H1 (cell line): ENCODE data around the gene PLCB1. TPM values are rescaled to one million over a fixed set of nuclear protein-coding genes. Genes with fewer than 3 reads are reported as not detected.
"Not testable (repeated sequence)": the region's sequence is repeated elsewhere in the genome, so short reads cannot be mapped to it uniquely, and the experiment has no call there.

Source experiments
- CTCF ChIA-PET: fragments of 300-600 bp; sonication (Branson Sonifier 250); formaldehyde crosslinking; loops from one replicate; lab custom pipeline; 2021; ENCODE audit not compliant: partially characterized antibody; lab: Charles Lee
- POLR2A ChIA-PET: fragments of 300-600 bp; sonication (Branson Sonifier 250); formaldehyde crosslinking; loops from one replicate; lab custom pipeline; 2021; ENCODE audit warnings: inconsistent platforms; ENCODE audit not compliant: partially characterized antibody; lab: Charles Lee
- DNase-seq, 2 experiments: peaks; one replicate each; pipeline versions ENCODE4 v3.0.0 to v3.0.0-alpha.2; 2010 to 2022; ENCODE audit warnings: low spot score in 2 of 2, low read depth in 1 of 2, mixed read lengths in 1 of 2
- FAIRE-seq: peaks from 2 replicates; lab custom pipeline; 2011; peaks lifted over from hg19 to GRCh38; lab: Jason Lieb, UNC
- H2AFZ ChIP-seq: 2 replicates; pipeline ENCODE4 v1.8.1; 2012; ENCODE audit warnings: low read length, inconsistent platforms
- H2AK5ac ChIP-seq: 2 replicates; pipeline ENCODE4 v1.6.1; 2013; ENCODE audit warnings: low read depth, low read length
- H2BK120ac ChIP-seq: replicated peaks from 2 replicates; pipeline ENCODE3; 2013; ENCODE audit warnings: low read depth, low read length, inconsistent platforms
- H2BK12ac ChIP-seq: 2 replicates; pipeline ENCODE4 v1.6.1; 2013; ENCODE audit warnings: low read depth, low read length
- H2BK15ac ChIP-seq: 2 replicates; pipeline ENCODE4 v1.6.1; 2013; ENCODE audit warnings: low read length
- H2BK20ac ChIP-seq: 2 replicates; pipeline ENCODE4 v1.6.1; 2013; ENCODE audit warnings: low read length
- H2BK5ac ChIP-seq: 2 replicates; pipeline ENCODE4 v1.6.1; 2013; ENCODE audit warnings: low read depth, low read length
- H3K14ac ChIP-seq: 2 replicates; pipeline ENCODE4 v1.6.1; 2013; ENCODE audit warnings: inconsistent platforms; ENCODE audit not compliant: insufficient read length
- H3K18ac ChIP-seq: 2 replicates; pipeline ENCODE4 v1.6.1; 2013; ENCODE audit warnings: low read length; ENCODE audit errors: extremely low read depth
- H3K23ac ChIP-seq: 2 replicates; pipeline ENCODE4 v1.6.1; 2013; ENCODE audit warnings: inconsistent platforms; ENCODE audit not compliant: insufficient read length
- H3K23me2 ChIP-seq: 2 replicates; pipeline ENCODE4 v1.6.1; 2013; ENCODE audit warnings: low read depth, low read length
- H3K27ac ChIP-seq: 2 replicates; pipeline ENCODE4 v1.6.1; 2011; ENCODE audit warnings: low read depth, low read length, inconsistent platforms
- H3K27me3 ChIP-seq, 4 experiments: replicated peaks in 1 of 4; 1 replicate in 1 of 4; 2 replicates in 3 of 4; pipeline versions ENCODE4 v1.6.1 to v1.8.1; 2011 to 2013; ENCODE audit warnings: low read length in 3 of 4, mild to moderate bottlenecking in 3 of 4, inconsistent platforms in 2 of 4, mixed read lengths in 2 of 4, moderate library complexity in 1 of 4; ENCODE audit not compliant: control insufficient read depth in 3 of 4, insufficient read depth in 3 of 4; ENCODE audit errors: extremely low read depth in 1 of 4
- H3K36me3 ChIP-seq, 4 experiments: 2 replicates each; pipeline versions ENCODE4 v1.6.1 to v1.8.1; 2011 to 2013; ENCODE audit warnings: mild to moderate bottlenecking in 4 of 4, low read length in 3 of 4, moderate library complexity in 2 of 4, control low read depth in 1 of 4, inconsistent platforms in 1 of 4; ENCODE audit not compliant: insufficient read depth in 4 of 4, control insufficient read depth in 2 of 4
- H3K4ac ChIP-seq: replicated peaks from 2 replicates; pipeline ENCODE3; 2013; ENCODE audit warnings: low read length, low read depth, mixed read lengths, inconsistent platforms; ENCODE audit not compliant: insufficient read length
- H3K4me1 ChIP-seq, 4 experiments: replicated peaks in 1 of 4; 1 replicate in 1 of 4; 2 replicates in 3 of 4; pipeline versions ENCODE4 v1.6.1 to v1.8.1; 2011 to 2013; ENCODE audit warnings: low read length in 3 of 4, inconsistent platforms in 2 of 4, mixed read lengths in 1 of 4; ENCODE audit not compliant: insufficient read depth in 4 of 4, control insufficient read depth in 3 of 4
- H3K4me2 ChIP-seq, 2 experiments: 2 replicates each; pipeline versions ENCODE4 v1.6.1 to v1.8.1; 2011 to 2013; ENCODE audit warnings: low read depth in 2 of 2, low read length in 2 of 2, control low read depth in 1 of 2, inconsistent platforms in 1 of 2, mild to moderate bottlenecking in 1 of 2; ENCODE audit not compliant: insufficient read depth in 1 of 2
- H3K4me3 ChIP-seq, 4 experiments: fragments of 200-600, 300-600 bp in 1 of 4; sonication (generic), shearing (Covaris generic), sonication (Bioruptor Twin) in 1 of 4; 2 replicates each; pipeline versions ENCODE4 v1.5.1 to v1.8.1; 2011 to 2016; ENCODE audit warnings: low read length in 4 of 4, low read depth in 3 of 4, control low read depth in 2 of 4, inconsistent platforms in 2 of 4, mild to moderate bottlenecking in 2 of 4, mixed read lengths in 1 of 4, moderate library complexity in 1 of 4; ENCODE audit not compliant: insufficient read depth in 2 of 4; ENCODE audit errors: extremely low read depth in 1 of 4
- H3K56ac ChIP-seq: replicated peaks from 2 replicates; pipeline ENCODE3; 2013; ENCODE audit warnings: low read depth, mild to moderate bottlenecking, mixed read lengths, low read length, inconsistent platforms; ENCODE audit not compliant: insufficient read length
- H3K79me1 ChIP-seq: 2 replicates; pipeline ENCODE4 v1.6.1; 2013; ENCODE audit warnings: low read depth, low read length, control low read depth
- H3K79me2 ChIP-seq, 2 experiments: 2 replicates each; pipeline versions ENCODE4 v1.6.1 to v1.8.1; 2012 to 2013; ENCODE audit warnings: low read length in 2 of 2, mild to moderate bottlenecking in 2 of 2, inconsistent platforms in 1 of 2; ENCODE audit not compliant: insufficient read depth in 2 of 2, control insufficient read depth in 1 of 2
- H3K9ac ChIP-seq, 4 experiments: replicated peaks in 1 of 4; 1 replicate in 1 of 4; 2 replicates in 3 of 4; pipeline versions ENCODE4 v1.6.1 to v1.8.1; 2011 to 2013; ENCODE audit warnings: low read depth in 3 of 4, low read length in 3 of 4, control low read depth in 2 of 4, mild to moderate bottlenecking in 2 of 4, moderate library complexity in 2 of 4, inconsistent platforms in 1 of 4; ENCODE audit errors: extremely low read depth in 1 of 4
- H3K9me3 ChIP-seq, 2 experiments: 2 replicates each; pipeline versions ENCODE4 v1.6.1 to v1.8.1; 2012 to 2013; ENCODE audit warnings: mild to moderate bottlenecking in 2 of 2, moderate library complexity in 2 of 2, control low read depth in 1 of 2, inconsistent platforms in 1 of 2, low read depth in 1 of 2, low read length in 1 of 2, mixed read lengths in 1 of 2; ENCODE audit not compliant: insufficient read depth in 2 of 2
- H4K20me1 ChIP-seq, 2 experiments: replicated peaks in 1 of 2; 2 replicates each; pipeline versions ENCODE3 to v1.8.1; 2011 to 2013; ENCODE audit warnings: inconsistent platforms in 2 of 2, low read length in 2 of 2, mild to moderate bottlenecking in 1 of 2; ENCODE audit not compliant: insufficient read depth in 2 of 2, control insufficient read depth in 1 of 2
- H4K5ac ChIP-seq: 2 replicates; pipeline ENCODE4 v1.6.1; 2013; ENCODE audit warnings: low read length, low read depth, mixed read lengths, inconsistent platforms; ENCODE audit not compliant: insufficient read length
- H4K8ac ChIP-seq: 2 replicates; pipeline ENCODE4 v1.8.0; 2013; ENCODE audit warnings: mild to moderate bottlenecking, moderate library complexity, low read length, inconsistent platforms; ENCODE audit not compliant: insufficient read depth; ENCODE audit errors: extremely low read depth
- H4K91ac ChIP-seq: replicated peaks from 2 replicates; pipeline ENCODE3; 2013; ENCODE audit warnings: low read length, mixed read lengths, inconsistent platforms; ENCODE audit not compliant: insufficient read length
- ATF3 ChIP-seq: IDR thresholded peaks from 2 replicates; pipeline ENCODE4 v1.6.1; 2011; ENCODE audit warnings: low read depth, mild to moderate bottlenecking, low read length; ENCODE audit not compliant: insufficient read depth
- CBX5 ChIP-seq: fragments of 300-800, 300-1000 bp; sonication (generic); IDR thresholded peaks from 2 replicates; pipeline ENCODE4 v1.7.1; 2016; ENCODE audit warnings: antibody characterized with exemption, low read length, low read depth
- GABPA ChIP-seq: IDR thresholded peaks from 2 replicates; pipeline ENCODE4 v1.6.1; 2011; ENCODE audit warnings: mild to moderate bottlenecking, low read length, moderate library complexity, borderline replicate concordance; ENCODE audit not compliant: insufficient read depth
- POU5F1 ChIP-seq: IDR thresholded peaks from 2 replicates; pipeline ENCODE4 v1.6.1; 2011; ENCODE audit warnings: low read depth, mild to moderate bottlenecking, low read length, moderate library complexity
- RNF2 ChIP-seq: fragments of 200-900, 300-1000 bp; sonication (generic); IDR thresholded peaks from 2 replicates; pipeline ENCODE4 v1.7.1; 2016; ENCODE audit warnings: borderline replicate concordance, low read depth, mild to moderate bottlenecking, antibody characterized with exemption, low read length; ENCODE audit not compliant: poor library complexity, severe bottlenecking; ENCODE audit errors: missing control alignments
- YY1 ChIP-seq: IDR thresholded peaks from 2 replicates; pipeline ENCODE4 v1.6.1; 2011; ENCODE audit warnings: low read depth, mild to moderate bottlenecking, low read length
- WGBS, 2 experiments: shearing (Covaris generic) in 1 of 2; methylation state at CpG; one replicate each; pipeline versions ENCODE4 v1.1.6 to v1.1.7; 2013 to 2015; ENCODE audit warnings: low lambda C conversion rate in 2 of 2, mixed read lengths in 2 of 2, inconsistent platforms in 1 of 2, low coverage in 1 of 2, missing lambda C conversion rate in 1 of 2; ENCODE audit not compliant: insufficient replicate concordance in 2 of 2, insufficient coverage in 1 of 2, insufficient read length in 1 of 2; ENCODE audit errors: extremely low coverage in 1 of 2, missing lambda C conversion rate in 1 of 2; 5-methylcytosine and 5-hydroxymethylcytosine counted together
- polyA plus RNA-seq, 7 experiments: library from polyadenylated mRNA; depleted of rRNA in 3 of 7; stranded (reverse) in 5 of 7; unstranded in 2 of 7; fragments of >200 nt in 5 of 7; fragments of 200-250 nt in 2 of 7; gene quantifications; 1 replicate in 5 of 7; 2 replicates in 1 of 7; 4 replicates in 1 of 7; pipeline versions ENCODE4 v1.2.1 to v1.2.3, GENCODE V29; 2011 to 2013; ENCODE audit warnings: missing spikeins in 2 of 7, mixed read lengths in 2 of 7
- total RNA-seq: library from RNA; stranded (reverse); fragmentation: NEBNext Ultra II Directional; extraction: Animal tissue kit (Norgen Biotek cat#: 25700); gene quantifications from 2 replicates; pipeline ENCODE4 v1.2.1, GENCODE V29; 2021

PLCB1 gene
- total and polyA plus RNA-seq, 2 of the 8 experiments (the other 6 are each of a cell fraction or from before 2014, with no cell fraction given) = 2.6 to 9.1 TPM

- no peak for TF ChIP-seq CBX5
- no peak for TF ChIP-seq GABPA
- no peak for TF ChIP-seq POU5F1
- TF ChIP-seq ATF3 = no peak
- TF ChIP-seq YY1 = no peak
- no peak for TF ChIP-seq RNF2
- TF ChIP-seq, all 59 proteins: peak for 0
Observed at GRCh38 chr20:8464368-8464767, 332.3 kb downstream of the PLCB1 start (continued).

DNA sequence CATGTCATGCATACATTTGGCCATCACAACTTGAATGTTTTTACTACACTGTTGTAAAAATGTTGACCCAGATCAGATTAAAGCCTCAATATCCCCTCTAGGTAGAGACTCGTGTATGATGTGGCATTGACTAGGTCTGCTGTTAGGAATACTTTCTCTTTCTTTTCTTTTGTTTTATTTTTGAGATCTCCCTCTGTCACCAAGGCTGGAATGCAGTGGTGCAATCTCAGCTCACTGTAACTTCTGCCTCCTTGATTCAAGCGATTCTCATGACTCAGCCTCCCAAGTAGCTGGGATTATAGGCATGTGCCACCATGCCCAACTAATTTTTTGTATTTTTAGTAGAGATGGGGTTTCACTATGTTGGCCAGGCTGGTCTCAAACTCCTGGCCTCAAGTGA lies 334.7 kb downstream of the PLCB1 start:
- POLR2A ChIA-PET = not testable (repeated sequence)

More for the DNA sequence above, 334.7 kb downstream of the PLCB1 start:
- H3K27ac ChIP-seq, DNase-seq, H4K91ac ChIP-seq, H4K8ac ChIP-seq, H2BK20ac ChIP-seq, H3K36me3 ChIP-seq, H4K5ac ChIP-seq, H2BK15ac ChIP-seq, FAIRE-seq, H3K23me2 ChIP-seq, H3K14ac ChIP-seq, H3K9me3 ChIP-seq, H3K79me2 ChIP-seq, H3K9ac ChIP-seq, H2AK5ac ChIP-seq, H2BK5ac ChIP-seq, H3K79me1 ChIP-seq, H2BK120ac ChIP-seq, H2BK12ac ChIP-seq, H4K20me1 ChIP-seq, H3K18ac ChIP-seq, H2AFZ ChIP-seq, H3K4me1 ChIP-seq, H3K4me2 ChIP-seq, H3K4me3 ChIP-seq, H3K27me3 ChIP-seq, H3K4ac ChIP-seq, H3K23ac ChIP-seq, H3K56ac ChIP-seq: not testable (repeated sequence)
- 85% methylated on average over 2 of the region's 2 CpGs; no CpG with 5 or more reads in 1 of the 2 experiments for WGBS, 2 experiments
- CTCF ChIA-PET = interaction anchor here (0.7 kb wide), 1 partner anchor 69 kb away, joined by 4 read pairs; no protein-coding TSS in a partner anchor
